ENCODE results near the gene IL16. TPM values are rescaled to one million over a fixed set of nuclear protein-coding genes. Genes with fewer than 3 reads are reported as not detected.

IL16 gene
- total and polyA plus RNA-seq, 2 experiments from 2014 or later = 0.32 to 0.53 TPM

GRCh38 chr15:81224232-81224631, 27.6 kb downstream of the IL16 start:
- H3K27ac ChIP-seq = no peak overlapping the region
- no peaks in the 10 kb centered on the region for H3K36me3 ChIP-seq (ENCODE audit: low read depth)
- H3F3A ChIP-seq (ENCODE audit: insufficient read depth) = no peaks in the 10 kb centered on the region
- no peaks in the 10 kb centered on the region for H3K9me3 ChIP-seq (ENCODE audit: low read depth)
- no peak for TF ChIP-seq EZH2 (IDR thresholded peaks at IDR 0.05; ENCODE audit: insufficient read depth, poor library complexity, severe bottlenecking)
- TF ChIP-seq EZH2phosphoT487 (IDR thresholded peaks at IDR 0.05; ENCODE audit: insufficient read depth, low read depth) = no peak
- in situ Hi-C loops (cut with MboI) = no loop called here
- H3K9me2 ChIP-seq (ENCODE audit: insufficient read depth) = no peaks in the 10 kb centered on the region
- 38 to 40% methylated on average over 1 of the region's 1 CpG for WGBS, 2 experiments (ENCODE audit: low coverage in 1 of 2, low lambda C conversion rate in 2 of 2, missing lambda C conversion rate in 2 of 2)
- H2AFZ ChIP-seq = no peak overlapping the region
- no peaks in the 10 kb centered on the region for H3K79me2 ChIP-seq (ENCODE audit: insufficient read depth)
- H3K27me3 ChIP-seq (replicated peaks; ENCODE audit: insufficient read depth) = no peaks in the 10 kb centered on the region
- no peaks in the 10 kb centered on the region for H4K20me1 ChIP-seq (ENCODE audit: insufficient read depth)
- H3K4me3 ChIP-seq = no peak overlapping the region
- DNase-seq = no peak
- H3K4me2 ChIP-seq (ENCODE audit: unreplicated experiment) = no peak overlapping the region
- no peak overlapping the region for H3K9ac ChIP-seq
- H3K4me1 ChIP-seq (ENCODE audit: insufficient read depth) = peaks cover under 1% of the 10 kb centered on the region; the same call in 1 of the 2 replicates

DNA sequence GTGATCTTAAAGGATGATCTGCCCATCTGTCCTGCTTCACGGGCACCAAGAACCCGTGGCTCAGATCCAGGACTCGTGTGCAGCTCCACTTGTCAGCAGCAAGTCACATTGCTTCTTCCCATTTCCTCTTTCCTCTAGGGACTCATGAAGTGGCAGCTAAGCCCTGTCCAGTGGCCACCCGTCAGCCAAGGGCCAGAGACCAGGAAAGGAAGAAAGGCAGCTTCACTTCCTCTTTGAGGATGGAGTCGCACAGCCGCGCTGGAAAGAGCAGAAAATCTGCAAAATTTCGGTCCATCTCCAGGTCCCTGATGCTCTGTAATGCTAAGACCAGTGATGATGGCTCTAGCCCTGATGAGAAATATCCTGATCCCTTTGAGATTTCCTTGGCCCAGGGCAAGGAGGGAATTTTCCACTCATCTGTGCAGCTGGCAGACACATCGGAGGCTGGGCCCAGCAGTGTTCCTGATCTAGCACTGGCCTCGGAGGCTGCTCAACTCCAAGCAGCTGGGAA, 28.5 kb downstream of the IL16 start:
- H3K4me1 ChIP-seq (ENCODE audit: insufficient read depth) = peaks cover 10% of the 10 kb centered on the region
- H2AFZ ChIP-seq = peak overlapping the region; percentile 42; the same call in 1 of the 2 replicates
- H3F3A ChIP-seq (ENCODE audit: insufficient read depth) = no peaks in the 10 kb centered on the region
- no peaks in the 10 kb centered on the region for H3K36me3 ChIP-seq (ENCODE audit: low read depth)
- H3K9me3 ChIP-seq (ENCODE audit: low read depth) = no peaks in the 10 kb centered on the region
- no peak overlapping the region for H3K9ac ChIP-seq
- H3K27me3 ChIP-seq (replicated peaks; ENCODE audit: insufficient read depth) = no peaks in the 10 kb centered on the region
- no peak overlapping the region for H3K4me3 ChIP-seq
- H3K79me2 ChIP-seq (ENCODE audit: insufficient read depth) = no peaks in the 10 kb centered on the region
- TF ChIP-seq EZH2phosphoT487 (IDR thresholded peaks at IDR 0.05; ENCODE audit: insufficient read depth, low read depth) (no peak), EZH2 (IDR thresholded peaks at IDR 0.05; ENCODE audit: insufficient read depth, poor library complexity, severe bottlenecking) (no peak)
- no peaks in the 10 kb centered on the region for H3K9me2 ChIP-seq (ENCODE audit: insufficient read depth)
- no peak overlapping the region for H3K27ac ChIP-seq
- in situ Hi-C loops (cut with MboI) = no loop called here
- H4K20me1 ChIP-seq (ENCODE audit: insufficient read depth) = no peaks in the 10 kb centered on the region
- H3K4me2 ChIP-seq (ENCODE audit: unreplicated experiment) = no peak overlapping the region
- DNase-seq = peak; percentile 29
- WGBS, 2 experiments (ENCODE audit: low coverage in 1 of 2, low lambda C conversion rate in 2 of 2, missing lambda C conversion rate in 2 of 2) = 21 to 26% methylated on average over 10 of the region's 10 CpGs

DNA sequence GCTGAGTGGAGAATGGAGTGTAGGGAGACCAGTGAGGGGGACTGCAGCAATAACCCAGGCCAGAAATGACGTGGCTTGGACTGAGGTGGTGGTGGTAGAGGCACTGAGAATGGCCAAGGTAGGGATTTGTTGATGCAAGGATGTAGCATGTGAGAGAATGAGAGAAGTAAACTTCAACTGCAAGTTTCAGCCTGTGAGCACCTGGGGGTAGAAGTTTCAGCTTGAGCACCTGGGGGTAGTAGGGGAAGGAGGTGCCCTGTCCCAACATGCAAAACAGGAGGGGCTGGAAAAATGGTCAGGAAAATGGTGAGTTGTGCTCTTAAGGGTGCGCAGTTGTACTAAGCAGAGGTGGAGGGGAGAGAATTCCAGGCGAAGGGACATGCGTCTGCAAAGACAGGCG, 31.0 kb downstream of the IL16 start:
- 88 to 90% methylated on average over 5 of the region's 5 CpGs for WGBS, 2 experiments (ENCODE audit: low coverage in 1 of 2, low lambda C conversion rate in 2 of 2, missing lambda C conversion rate in 2 of 2)
- TF ChIP-seq EZH2 (IDR thresholded peaks at IDR 0.05; ENCODE audit: insufficient read depth, poor library complexity, severe bottlenecking) (no peak), EZH2phosphoT487 (IDR thresholded peaks at IDR 0.05; ENCODE audit: insufficient read depth, low read depth) (no peak)
- H3K9me2 ChIP-seq (ENCODE audit: insufficient read depth) = no peaks in the 10 kb centered on the region
- H2AFZ ChIP-seq = no peak overlapping the region
- no peak for DNase-seq
- H3K4me1 ChIP-seq (ENCODE audit: insufficient read depth) = peaks cover 13% of the 10 kb centered on the region
- no peak overlapping the region for H3K4me3 ChIP-seq
- H3K4me2 ChIP-seq (ENCODE audit: unreplicated experiment) = no peak overlapping the region
- no peaks in the 10 kb centered on the region for H4K20me1 ChIP-seq (ENCODE audit: insufficient read depth)
- H3K79me2 ChIP-seq (ENCODE audit: insufficient read depth) = no peaks in the 10 kb centered on the region
- no peaks in the 10 kb centered on the region for H3K36me3 ChIP-seq (ENCODE audit: low read depth)
- H3K27me3 ChIP-seq (replicated peaks; ENCODE audit: insufficient read depth) = no peaks in the 10 kb centered on the region
- in situ Hi-C loops (cut with MboI) = no loop called here
- no peaks in the 10 kb centered on the region for H3K9me3 ChIP-seq (ENCODE audit: low read depth)
- H3K9ac ChIP-seq = no peak overlapping the region
- no peaks in the 10 kb centered on the region for H3F3A ChIP-seq (ENCODE audit: insufficient read depth)
- no peak overlapping the region for H3K27ac ChIP-seq

DNA sequence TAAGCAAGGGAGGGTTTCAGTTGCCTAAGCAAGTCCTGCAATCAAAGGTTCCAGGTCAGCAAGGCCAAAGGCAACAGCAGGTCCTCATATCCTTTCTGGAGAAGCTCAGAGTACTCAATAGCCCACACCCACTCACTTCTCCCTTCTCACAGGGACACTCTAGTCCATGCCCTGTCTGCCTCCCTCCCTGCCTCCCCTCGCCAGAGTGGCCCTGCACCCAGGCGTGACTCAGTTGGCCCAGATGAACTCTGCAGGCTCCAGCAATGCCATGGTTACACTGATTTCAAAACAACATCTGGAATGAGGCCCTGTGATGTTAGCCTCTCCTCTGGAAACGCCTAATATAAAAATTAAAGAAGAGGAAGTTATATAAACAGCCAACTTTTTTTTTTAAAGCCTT, 32.9 kb downstream of the IL16 start:
- Histone ChIP-seq H3K27ac (peak overlapping the region; percentile 33), H3F3A (ENCODE audit: insufficient read depth) (no peaks in the 10 kb centered on the region), H3K4me2 (ENCODE audit: unreplicated experiment) (peak overlapping the region; percentile 14), H3K4me1 (ENCODE audit: insufficient read depth) (peaks cover 13% of the 10 kb centered on the region), H3K36me3 (ENCODE audit: low read depth) (no peaks in the 10 kb centered on the region), H3K4me3 (no peak overlapping the region), H3K9me3 (ENCODE audit: low read depth) (no peaks in the 10 kb centered on the region), H2AFZ (no peak overlapping the region), H3K9me2 (ENCODE audit: insufficient read depth) (no peaks in the 10 kb centered on the region), H4K20me1 (ENCODE audit: insufficient read depth) (no peaks in the 10 kb centered on the region), H3K9ac (0 out of 2 replicates have a peak overlapping the region, but pooled peaks have one; percentile 8), H3K79me2 (ENCODE audit: insufficient read depth) (no peaks in the 10 kb centered on the region), H3K27me3 (replicated peaks; ENCODE audit: insufficient read depth) (no peaks in the 10 kb centered on the region)
- TF ChIP-seq EZH2 (IDR thresholded peaks at IDR 0.05; ENCODE audit: insufficient read depth, poor library complexity, severe bottlenecking) = no peak
- no peak for TF ChIP-seq EZH2phosphoT487 (IDR thresholded peaks at IDR 0.05; ENCODE audit: insufficient read depth, low read depth)
- in situ Hi-C loops (cut with MboI) = no loop called here
- peak; percentile 57 for DNase-seq
- WGBS, 2 experiments (ENCODE audit: low coverage in 1 of 2, low lambda C conversion rate in 2 of 2, missing lambda C conversion rate in 2 of 2) = 12 to 16% methylated on average over 3 of the region's 3 CpGs
